Subcutaneous adipose tissue (tissue), 4 donors: Measurements from ENCODE around the gene CST3. TPM values are rescaled to one million over a fixed set of nuclear protein-coding genes. Genes with fewer than 3 reads are reported as not detected.

Source experiments
- CTCF ChIP-seq: fragments of 450-650 bp; IDR thresholded peaks from one replicate; pipeline ENCODE4 v1.5.1; 2016; ENCODE audit warnings: low read depth, mild to moderate bottlenecking, control low read depth, antibody characterized with exemption, moderate library complexity
- total RNA-seq, 4 donors: library from RNA; depleted of rRNA; stranded (reverse); fragments of >200 nt; gene quantifications; one replicate each; pipeline ENCODE4 v1.1.0, GENCODE V29; 2016

CST3 gene
- total RNA-seq, 4 donors from 2014 or later = 987 to 1,957 (median 1,358) TPM

- no peak for TF ChIP-seq CTCF
These were observed 23.3 kb upstream of the CST3 start for GRCh38 chr20:23661002-23661429.

GRCh38 chr20:23659989-23660837 is 22.5 kb upstream of the CST3 start:
- no peak for TF ChIP-seq CTCF

- TF ChIP-seq CTCF = no peak
These were observed 21.3 kb upstream of the CST3 start for GRCh38 chr20:23658989-23659609.

- TF ChIP-seq CTCF = no peak
These were observed 20.6 kb upstream of the CST3 start for GRCh38 chr20:23658336-23658735.

GRCh38 chr20:23657202-23657601 is 19.4 kb upstream of the CST3 start:
- TF ChIP-seq CTCF = no peak

- TF ChIP-seq CTCF = no peak
These were observed 18.6 kb upstream of the CST3 start for GRCh38 chr20:23656372-23656771.

- TF ChIP-seq CTCF = no peak
These were observed 17.9 kb upstream of the CST3 start for GRCh38 chr20:23655491-23656211.
